Activated CD4-positive, CD25-positive, alpha-beta regulatory T cell (primary cell): ENCODE results near the gene CDC42EP2.

Experiments
- DNase-seq, 4 experiments: peaks; one replicate each; lab custom pipeline; 2025; lab: John Stamatoyannopoulos, UW

The CDC42EP2 gene

GRCh38 chr11:65356394-65356972 is 41.8 kb downstream of the CDC42EP2 start:
- no peak for DNase-seq

GRCh38 chr11:65357856-65358356 is 43.2 kb downstream of the CDC42EP2 start:
- no peak for DNase-seq

DNA sequence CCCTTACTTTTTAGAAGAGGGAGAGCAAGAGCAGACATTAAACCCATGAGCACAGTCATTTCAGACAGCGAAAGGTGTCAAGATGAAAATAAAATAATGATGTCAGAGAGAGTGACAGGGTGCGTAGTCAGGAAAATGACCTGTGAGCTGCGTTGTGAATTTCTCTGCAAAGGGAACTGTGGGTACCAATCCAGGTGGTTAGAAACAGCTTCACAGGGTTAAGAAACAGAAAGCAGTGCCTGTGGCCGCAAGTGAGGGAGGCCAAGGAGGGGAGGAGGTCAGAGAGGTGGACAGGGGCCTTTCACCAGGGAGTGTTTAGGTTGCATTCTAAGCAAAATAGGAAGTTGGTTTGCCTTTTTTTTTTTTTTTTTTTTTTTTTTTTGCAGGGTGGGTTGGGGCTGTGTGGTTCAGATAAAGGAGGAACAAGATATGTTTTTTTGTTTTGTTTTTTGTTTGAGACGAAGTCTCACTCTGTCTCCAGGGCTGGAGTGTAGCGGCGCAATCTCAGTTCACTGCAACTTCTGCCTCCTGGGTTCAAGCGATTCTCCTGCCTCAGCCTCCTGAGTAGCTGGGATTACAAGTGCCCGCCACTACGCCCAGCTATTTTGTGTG is 47.8 kb downstream of the CDC42EP2 start:
- no peak for DNase-seq

GRCh38 chr11:65362966-65363365 is 48.3 kb downstream of the CDC42EP2 start:
- no peak for DNase-seq

DNA sequence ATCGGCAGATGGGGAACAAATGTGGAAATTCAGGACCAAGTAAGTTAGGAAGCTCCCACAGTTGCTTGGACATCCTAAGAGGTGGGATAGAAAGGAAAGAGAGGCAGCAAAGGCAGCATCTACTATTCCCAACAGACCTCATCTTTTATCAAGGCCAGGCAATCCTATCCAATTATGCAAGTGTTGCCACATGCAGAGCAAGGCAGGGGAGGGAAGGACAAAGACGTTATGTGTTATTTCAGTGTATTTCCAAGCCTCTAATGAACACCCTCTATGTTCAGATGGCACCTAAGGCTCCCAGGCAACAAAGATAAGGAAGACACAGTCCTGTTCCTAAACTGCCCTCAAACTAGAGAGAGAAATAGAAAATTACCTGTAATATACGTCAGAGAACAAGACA is 49.1 kb downstream of the CDC42EP2 start:
- no peak for DNase-seq

DNA sequence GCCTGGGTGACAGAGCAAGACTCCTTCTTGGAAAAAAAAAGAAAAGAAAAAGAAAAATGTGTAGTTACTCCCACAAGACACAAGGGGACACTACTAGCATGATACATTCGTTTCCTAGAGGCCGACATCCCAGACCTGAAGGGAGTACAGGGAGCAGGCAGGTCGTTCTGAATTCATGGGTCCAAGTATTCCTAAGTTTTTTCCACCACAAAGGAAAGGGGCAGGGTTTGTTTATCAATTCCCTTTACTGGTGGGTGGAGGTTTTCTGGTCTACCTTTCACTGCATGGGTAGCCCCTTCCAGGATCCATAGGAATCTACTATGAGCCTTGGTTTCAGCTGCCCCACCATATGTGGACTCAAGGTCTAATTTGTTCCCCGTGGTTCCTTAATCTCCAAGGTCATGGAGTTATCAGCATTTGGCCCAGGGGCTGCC is 51.7 kb downstream of the CDC42EP2 start:
- DNase-seq, result no peak

DNA sequence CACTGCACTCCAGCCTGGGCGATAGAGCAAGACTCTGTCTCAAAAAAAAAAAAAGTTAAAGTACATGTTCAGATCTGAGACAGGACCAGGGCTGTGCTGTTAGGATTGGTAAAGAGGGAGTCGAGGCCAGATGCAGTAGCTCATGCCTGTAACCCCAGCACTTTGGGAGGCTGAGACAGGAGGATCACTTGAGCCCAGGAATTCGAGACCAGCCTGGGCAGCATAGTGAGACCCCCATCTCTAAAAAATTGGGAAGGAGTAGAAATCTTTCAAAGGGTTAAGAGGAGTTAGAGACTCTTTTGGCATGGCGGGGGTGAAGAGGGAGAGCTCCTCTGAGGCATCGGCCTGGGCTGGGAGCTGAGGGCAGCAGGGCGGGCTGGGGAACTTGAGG is 56.0 kb downstream of the CDC42EP2 start:
- no peak for DNase-seq
